ENCODE results near the gene CDH13.

The CDH13 gene

DNA sequence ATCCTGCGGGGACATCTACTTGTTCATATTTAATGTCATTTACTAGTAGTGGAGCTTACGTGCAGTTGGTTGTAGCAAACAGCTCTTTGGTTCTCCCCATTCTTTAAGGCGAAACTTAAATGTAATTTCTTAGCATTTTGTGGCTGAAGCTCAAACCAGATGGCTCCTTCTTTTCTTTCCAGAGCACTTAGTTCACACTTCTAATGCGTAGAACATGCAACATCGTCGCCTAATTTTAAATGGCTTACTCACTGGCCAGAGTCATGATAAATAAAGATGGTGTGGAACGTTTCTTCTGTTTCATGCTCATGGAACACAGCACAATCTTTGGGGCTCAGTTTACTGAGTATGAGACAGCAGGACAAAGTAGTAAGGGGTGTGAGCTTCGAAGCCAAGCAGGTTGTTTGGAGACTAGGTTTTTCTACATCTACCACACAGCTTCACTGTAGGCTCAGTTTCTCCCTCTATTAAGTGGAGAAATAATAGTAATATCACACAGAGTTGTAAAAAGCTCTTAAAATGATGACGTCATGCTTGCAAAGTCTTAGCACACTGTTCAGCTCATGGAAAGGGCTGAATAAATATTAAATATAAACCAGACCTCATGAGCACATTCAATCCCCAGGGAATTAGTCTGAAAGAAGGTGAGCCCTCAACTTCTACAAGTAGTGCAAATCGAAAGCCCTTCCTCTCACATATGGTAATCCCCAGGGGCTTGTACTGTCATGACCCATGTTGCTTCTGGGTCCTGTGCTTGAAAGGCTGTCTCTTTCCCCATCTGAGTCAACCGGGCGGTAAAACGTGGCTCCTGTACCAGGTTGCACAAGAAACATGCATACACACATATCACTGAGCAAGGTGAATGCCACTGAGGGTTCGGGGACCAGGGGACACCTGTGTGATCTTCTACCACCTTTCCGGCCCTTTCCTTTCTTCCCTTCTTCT lies 384.3 kb downstream of the CDH13 start:
- no peak for DNase-seq

DNA sequence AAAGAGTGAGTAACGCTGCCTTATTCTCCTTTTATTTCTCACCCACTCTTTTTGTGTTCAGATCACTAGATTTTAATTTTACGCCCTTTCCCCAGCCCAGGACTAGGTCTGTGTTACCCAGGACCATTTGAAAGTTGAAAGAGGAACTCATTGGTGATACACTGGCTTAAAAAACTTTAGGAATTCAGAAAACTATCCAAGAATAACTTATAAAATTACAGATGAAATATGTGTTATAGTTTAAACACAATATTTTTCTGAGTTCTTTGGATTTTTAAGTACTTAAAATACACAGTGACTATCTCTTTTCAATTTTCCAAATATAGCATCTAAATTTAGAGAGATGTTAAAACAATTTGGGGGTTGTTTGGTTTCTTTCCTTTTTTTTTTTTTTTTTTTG lies 385.2 kb downstream of the CDH13 start:
- no peak for DNase-seq

DNA sequence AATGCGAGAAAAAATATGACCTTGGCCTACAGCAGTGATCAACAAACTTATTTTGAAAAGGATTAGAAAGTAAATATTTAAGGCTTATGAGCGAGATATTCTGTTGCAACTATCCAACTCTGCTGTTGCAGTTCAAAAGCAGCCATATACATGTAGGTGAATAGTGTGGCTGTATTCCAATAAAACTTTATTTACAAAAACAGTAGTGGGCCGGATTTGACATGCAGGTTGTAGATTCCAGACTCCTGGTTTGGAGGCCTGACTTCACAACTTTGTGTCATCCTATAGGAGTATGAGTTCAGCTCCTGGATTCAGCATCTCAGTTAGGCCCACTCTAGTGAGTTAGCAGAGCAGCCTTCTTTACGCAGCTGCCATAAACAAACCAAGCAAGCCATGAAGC lies 386.3 kb downstream of the CDH13 start:
- DNase-seq, result no peak

DNA sequence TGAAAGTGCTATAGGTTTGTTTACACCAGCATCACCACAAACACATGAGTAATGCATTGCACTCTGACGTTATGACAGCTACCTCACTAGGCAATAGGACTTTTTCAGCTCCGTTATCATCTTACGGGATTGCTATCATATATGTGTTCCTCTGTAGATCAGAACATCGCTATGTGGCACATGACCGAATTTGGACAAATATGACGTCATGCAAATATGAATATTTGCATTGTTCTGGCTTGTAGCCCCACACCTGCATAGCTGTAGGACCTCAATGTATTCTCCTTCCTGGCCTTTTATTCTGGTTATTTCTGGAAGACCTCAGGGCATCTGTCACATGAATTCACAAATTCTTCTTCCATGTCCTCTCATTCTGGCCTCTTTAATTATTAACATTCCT lies 393.2 kb downstream of the CDH13 start:
- DNase-seq, result no peak

DNA sequence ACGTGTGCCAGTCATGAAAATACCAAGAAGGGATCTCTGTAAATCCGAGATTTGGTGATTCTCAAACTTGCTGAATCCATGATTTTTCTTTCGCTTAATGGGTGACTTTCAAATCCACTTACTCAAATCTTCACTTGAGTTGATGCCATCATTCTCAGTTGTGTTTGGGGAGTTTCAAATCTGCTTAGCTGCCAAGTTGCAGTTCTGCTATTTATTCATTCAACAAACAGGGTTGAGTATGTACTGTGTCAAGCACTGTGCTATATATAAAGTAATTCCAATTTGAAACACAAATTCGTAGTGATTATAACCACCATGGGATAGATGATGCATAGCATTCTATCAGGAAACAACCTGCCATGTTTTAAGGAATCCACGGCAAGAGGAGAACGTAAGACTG lies 394.3 kb downstream of the CDH13 start:
- DNase-seq, result no peak

DNA sequence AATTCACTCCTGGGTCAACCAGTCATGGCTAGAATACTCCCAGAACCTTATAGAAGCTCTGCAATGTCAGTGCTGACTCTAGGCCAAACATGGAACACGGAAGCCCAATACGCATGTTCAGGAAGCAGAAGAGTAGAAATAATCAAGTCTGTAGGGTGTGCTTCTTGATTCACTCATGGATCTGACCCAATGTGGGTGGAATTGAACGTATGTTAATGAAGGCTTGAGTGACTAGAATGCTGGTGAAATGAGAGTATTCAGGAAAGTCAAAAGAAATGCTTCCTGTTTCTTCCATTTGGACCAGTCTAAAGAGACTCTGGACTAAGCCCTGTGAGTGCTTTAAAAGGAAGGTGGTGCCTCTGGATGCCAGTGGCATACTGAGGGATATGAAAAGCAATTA lies 395.0 kb downstream of the CDH13 start:
- no peak for DNase-seq

DNA sequence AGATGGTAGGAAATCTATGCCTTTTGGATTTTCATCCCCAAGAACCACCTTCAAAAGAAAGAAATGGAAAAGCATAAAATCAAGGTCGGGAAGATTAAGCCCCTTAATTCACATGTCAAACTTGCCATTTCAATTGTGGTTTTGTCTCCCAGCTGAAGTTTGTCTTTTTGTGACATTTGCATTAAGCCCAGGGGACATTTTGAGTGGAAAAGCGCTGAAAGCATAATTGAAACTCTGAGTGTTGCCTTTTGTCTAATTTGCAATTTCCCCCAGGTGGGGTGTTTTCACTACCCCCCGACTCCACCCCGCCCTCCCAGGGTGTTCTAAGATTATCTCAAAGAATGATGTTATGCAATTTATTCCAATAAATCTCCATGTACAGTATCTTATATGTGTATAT lies 396.2 kb downstream of the CDH13 start:
- no peak for DNase-seq

DNA sequence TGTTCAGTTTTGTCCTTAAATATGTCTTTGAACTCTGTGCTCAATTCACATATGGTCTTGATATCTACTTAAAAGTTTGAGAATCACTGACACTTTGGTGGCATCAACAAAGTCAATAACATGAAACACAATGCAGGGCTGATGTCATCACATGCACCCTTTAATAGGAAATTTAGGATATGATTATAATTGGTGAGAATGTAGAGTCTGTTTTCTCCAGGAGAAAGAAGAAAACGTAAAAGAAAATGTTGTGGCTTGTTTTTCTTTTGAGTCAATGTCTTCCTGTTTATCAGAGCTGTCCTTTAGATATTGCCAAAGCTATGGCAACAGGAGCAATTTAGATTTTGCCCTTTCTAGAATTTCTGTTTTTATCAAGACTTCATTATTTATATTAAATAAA lies 396.9 kb downstream of the CDH13 start:
- no peak for DNase-seq

DNA sequence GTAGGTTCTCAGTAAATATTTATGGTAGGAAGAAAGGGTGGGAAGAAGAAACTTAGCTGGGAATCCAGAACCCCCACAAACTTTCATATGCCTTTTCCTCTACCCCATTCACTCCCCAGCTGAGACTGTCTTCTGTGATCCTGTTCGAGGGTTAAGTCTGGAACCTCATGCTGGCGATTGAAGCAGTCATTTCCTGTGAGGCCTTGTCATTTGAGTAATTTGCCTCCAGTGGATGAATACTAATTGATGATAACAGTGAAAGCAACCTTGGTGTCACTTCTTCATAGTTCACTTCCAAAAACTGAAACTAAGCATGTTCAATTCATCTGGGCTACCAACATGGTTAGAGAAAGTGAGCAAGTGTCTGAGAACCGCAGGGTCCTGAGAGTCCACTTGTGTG lies 401.2 kb downstream of the CDH13 start:
- DNase-seq, result no peak

DNA sequence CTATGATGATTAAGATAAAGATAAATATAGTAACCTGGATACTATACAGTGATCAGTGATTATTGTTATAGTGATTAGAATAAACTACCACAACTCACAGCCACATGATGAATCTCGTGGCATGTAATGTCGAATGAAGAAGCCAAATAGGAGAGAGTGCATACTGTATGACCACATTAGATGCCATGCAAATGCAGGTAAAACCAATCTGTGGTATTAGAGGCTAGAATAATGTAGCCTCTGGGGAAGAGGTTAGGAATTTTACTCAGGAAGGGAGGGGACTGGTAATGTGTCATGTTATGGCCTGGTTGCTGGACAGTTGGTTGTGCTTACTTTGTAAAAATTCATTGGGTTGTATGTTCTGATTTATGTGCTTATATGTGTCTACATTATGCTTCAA lies 402.7 kb downstream of the CDH13 start:
- DNase-seq, result no peak

DNA sequence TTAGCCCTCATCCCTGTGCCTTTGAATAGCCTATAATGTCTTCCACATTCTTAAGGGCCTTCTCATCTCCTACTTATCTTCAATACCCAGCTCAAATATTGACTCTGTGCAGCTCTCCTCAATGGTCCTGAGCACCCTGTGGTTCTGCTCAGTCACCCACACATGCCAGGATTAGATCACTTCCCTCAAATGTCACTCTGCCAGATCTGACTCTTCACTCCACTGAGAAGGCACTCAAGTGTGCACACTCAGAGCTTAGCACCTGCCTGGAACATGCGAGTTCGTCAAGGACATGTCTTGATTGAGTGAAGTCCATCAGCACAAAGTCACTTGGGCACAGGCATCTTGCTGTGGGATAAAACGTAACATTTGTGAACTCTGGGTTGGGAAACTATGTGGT lies 404.8 kb downstream of the CDH13 start:
- DNase-seq, result peak; percentile 8

DNA sequence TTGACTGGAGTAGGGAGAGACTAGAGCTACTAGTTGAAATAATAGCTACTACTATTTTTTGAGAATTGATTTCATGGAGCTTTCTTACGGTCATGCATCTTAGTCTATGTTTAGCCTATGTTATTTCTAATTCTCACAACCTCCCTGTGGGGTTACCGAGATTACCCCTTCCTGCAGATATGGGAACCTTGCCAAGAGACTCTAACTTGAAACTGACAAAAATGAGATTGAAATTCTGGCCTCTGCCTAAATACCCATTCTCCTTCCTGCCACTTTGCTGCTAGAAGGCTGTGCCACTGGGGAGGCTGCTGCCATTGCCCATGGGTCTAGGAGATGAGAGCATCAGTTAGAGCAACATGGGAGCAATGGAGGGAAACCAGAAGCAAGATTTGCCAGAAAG lies 410.3 kb downstream of the CDH13 start:
- no peak for DNase-seq

DNA sequence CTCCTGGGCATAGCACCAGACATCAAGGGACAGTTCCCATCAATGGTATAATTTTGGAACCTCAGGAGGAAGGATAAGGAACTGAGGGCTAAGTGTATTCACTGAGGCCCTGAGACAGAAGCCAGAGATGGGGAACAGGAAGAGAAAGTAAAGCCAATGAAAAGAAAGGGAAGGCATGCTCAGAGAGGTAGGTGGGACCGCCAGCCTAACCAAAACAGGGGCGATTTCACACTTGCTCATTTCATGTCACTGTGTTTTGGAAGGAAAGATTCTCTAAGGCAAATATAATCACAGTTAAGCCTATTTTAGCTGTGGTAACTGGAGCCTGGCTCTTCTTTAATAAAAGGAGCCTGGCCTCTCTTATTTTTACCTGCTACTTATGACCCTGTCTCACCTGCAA lies 411.1 kb downstream of the CDH13 start:
- no peak for DNase-seq

DNA sequence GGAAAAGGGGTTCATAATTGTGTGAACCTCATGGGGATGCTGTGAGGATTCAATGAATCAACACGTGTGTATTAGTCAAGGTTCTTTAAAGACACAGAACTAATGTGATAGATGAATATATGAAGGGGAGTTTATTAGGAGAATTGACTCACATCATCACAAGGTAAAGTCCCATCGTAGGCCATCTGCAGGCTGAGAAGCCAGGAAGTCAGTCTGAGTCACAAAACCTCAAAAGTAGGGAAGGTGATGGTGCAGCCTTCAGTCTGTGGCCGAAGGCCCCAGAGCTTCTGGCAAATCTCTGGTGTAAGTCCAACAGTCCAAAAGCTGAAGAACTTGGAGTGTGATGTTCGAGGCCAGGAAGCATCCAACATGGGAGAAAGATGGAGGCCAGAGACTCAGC lies 413.4 kb downstream of the CDH13 start:
- DNase-seq, result no peak

DNA sequence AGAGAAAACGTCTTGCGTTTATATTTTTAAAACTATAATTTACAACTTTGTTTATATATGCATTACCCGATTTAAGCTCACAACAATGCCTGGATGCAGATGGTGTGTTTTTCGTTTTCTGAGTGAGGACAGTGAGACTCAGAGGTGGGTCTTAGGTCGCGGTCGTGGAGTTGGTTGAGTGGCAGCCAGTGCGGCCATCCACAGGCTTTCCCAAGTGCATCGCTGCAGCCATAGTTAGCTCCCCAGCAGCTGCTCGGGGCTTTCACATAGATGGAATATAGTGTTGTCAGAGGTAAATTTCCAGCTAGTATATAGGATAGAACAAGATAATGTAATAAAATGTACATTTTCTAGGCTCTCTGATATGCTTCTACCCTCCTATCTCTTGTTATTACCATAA lies 417.8 kb downstream of the CDH13 start:
- no peak for DNase-seq

DNA sequence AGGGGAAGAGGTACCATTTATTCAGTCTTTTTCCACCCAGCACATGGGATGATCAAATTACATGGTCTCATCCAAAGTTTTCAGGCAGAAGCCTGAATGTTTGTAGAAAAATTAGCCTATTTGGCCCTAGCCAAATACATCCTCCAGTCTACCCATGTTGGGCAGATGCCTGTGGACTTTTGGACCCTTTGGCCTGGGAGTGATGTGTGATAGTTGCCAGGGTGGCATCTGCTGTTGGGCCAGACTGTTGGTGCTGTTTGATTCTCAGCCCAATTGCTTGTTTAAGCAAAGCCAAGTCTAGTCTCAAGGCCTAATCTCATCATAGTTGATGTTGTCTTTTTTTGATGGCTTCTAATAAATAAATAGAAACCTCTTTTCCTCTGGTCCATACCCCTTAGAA lies 419.0 kb downstream of the CDH13 start:
- no peak for DNase-seq

DNA sequence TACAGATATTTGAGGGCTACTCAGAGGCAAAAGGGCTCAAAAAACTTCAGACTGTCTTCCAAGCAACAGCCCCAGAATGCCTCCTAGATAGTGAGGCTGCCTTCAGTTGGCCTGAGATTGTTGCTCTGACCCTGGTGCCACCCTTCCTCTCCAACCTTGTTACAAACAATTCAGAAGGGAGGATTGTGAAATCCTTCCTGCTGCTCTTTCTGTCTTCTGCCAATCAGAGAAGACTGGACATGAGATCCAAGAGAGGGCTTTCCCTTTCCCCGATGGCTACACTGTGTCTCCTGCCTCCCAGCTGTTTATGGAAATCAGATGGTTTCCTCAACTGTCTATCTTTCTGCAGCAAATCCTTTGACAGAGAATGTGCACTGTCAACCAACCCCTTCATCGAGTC lies 419.9 kb downstream of the CDH13 start:
- no peak for DNase-seq

DNA sequence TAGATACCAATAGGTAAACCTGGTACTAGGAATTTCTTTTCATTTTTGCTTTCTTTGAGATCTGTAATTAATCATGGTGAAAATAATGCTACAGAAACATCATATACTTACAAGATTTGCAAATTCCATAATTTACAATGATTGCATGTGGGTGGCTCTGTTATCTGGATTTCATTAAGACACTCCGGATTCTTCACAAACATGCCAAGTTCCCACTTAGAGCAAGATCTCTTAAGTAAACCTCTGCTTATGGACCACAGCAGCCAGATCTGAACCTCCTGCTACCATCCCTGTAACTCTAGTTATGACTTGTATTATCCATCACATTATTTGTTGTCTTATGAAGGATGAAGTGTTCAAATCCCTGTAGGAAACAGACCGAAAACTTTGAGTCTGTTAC lies 424.7 kb downstream of the CDH13 start:
- DNase-seq, result no peak

DNA sequence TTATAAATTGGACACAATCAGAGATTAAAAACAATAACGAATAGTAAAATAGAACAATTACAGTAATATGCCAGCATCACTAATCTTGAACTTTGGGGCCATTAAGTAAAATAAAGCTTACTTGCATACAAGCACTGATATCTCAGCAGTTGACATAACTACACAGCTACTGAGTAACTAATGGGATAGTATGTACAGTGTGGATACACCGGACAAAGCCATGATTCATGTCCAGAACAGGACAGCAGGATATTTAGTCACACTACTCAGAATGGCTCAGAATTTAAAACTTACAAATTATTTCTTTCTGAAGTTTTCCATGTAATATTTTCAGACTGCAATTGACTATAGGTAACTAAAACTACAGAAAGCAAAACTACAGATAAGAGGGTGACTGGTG lies 427.5 kb downstream of the CDH13 start:
- no peak for DNase-seq

DNA sequence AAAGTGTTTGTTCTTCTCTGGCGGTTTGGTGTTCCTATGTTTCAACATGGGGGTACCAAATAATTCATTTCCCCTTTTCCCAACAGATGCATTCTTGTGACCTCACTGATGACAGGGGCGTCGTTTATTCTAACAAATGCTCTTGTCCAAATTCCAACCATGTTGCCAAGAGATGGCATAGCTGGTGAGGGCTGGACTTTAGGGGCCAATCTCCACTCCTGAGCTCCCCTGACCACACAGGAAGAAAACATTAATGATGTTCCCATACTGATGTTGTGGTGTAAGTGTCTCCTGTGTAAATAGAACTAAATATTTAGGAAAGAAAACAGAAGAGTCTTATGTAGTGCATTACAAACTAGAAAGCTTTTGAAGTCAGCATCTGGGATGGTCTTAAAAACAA lies 431.6 kb downstream of the CDH13 start:
- no peak for DNase-seq

DNA sequence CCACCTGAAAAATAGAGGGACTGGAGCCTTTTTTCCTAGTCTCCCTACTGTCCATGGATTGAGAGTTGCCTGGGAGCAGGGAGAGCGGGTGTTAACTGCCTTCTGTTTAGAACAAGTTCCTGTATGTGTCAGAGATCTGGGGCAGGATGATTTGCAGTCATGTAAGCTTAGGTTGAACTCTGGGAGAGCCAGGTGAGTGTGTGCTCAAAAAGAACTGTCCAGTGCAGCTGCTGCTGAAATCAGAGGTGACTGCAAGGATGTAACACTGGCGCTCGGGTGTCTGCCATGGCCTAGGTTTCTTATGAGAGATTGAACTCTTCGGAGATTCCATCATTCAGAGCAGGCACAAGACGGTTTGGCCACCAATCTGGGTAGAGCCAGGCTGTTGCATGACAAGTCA lies 432.5 kb downstream of the CDH13 start:
- DNase-seq, result peak; percentile 4

DNA sequence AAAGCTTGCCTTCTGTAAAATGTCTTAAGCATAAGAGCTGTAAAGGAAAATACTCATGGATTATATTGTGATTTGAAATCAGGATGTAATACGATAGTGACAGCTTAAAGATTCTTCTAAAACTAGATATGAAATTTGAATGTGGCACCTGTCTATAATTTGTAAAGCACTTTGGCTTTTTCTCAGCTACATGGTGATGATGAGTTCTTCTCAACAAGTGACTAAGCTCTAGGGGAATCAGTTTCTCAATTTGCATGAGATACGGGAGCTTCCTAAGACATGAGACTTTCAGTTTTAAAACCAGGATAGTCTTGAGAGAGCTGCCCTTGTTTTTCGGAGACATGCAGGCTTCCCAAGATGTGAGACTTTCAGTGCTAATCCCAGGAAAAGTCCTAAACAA lies 439.2 kb downstream of the CDH13 start:
- DNase-seq, result no peak

DNA sequence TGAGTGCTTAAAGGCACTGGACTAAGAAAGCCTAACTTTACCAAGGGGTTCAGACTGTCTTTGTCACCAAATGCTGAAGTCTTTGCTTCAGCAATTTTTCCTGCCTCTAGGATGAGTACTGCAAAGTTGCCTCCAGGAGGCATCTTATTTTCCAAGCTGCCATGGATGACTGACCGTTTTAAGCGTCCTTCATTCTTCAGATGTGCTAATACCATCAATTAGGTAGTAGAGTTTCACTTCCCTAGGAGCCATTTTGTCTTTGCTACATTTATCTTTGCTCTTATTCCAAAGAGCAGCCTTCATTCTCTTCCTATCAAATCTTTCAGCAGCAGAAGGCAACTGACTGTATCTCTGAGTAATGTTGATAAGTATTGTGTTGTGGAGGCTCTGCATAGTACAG lies 440.1 kb downstream of the CDH13 start:
- no peak for DNase-seq

DNA sequence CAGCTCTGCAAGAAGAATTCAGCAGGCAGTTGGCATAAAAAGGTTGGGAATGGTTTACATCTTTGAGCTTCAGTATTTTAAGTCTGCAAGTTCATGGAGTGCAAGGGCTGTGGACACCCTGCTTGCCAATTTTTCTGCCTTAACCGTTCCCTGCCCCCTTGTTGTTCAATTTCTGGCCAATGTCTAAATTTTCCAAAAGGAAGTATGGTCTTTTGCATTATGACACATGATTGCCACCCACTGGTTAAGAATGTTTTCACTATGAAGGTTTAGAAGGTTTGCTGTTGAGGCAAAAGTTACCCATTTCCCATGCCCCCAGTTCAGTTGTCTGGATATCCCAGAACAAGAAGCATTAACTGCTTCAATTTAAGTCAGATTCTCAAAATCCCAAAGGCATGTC lies 441.9 kb downstream of the CDH13 start:
- DNase-seq, result peak; percentile 7

Data from kidney glomerular epithelial cell (primary cell).